K562 (cell line): ENCODE measurements around the gene B9D2. TPM values are rescaled to one million over a fixed set of nuclear protein-coding genes. Genes with fewer than 3 reads are reported as not detected.

Source experiments
- ELF1 ChIP-seq: fragments of 200-800 bp; sonication (Bioruptor generic); IDR thresholded peaks from 2 replicates; pipeline ENCODE4 v1.6.1; 2016; ENCODE audit warnings: missing genetic modification characterization, missing compliant biosample characterization
- NELFE ChIP-seq: IDR thresholded peaks from 2 replicates; pipeline ENCODE4 v1.6.1; 2011; ENCODE audit warnings: mild to moderate bottlenecking; ENCODE audit not compliant: insufficient read depth, insufficient read length
- PTTG1 ChIP-seq: fragments of 450-650 bp; IDR thresholded peaks from 2 replicates; pipeline ENCODE4 v1.6.1; 2016; ENCODE audit warnings: low read depth, mild to moderate bottlenecking, missing genetic modification characterization, missing compliant biosample characterization
- PYGO2 ChIP-seq: fragments of 450-650 bp; IDR thresholded peaks from 2 replicates; pipeline ENCODE4 v1.6.1; 2016; ENCODE audit warnings: mild to moderate bottlenecking, missing genetic modification characterization, moderate library complexity, missing compliant biosample characterization
- RNF2 ChIP-seq: sonication (generic); IDR thresholded peaks from 2 replicates; pipeline ENCODE4 v1.6.1; 2016
- SIN3A ChIP-seq, 2 experiments: fragments of 150-350 bp in 1 of 2; IDR thresholded peaks; 2 replicates each; pipeline ENCODE4 v1.6.1; 2011 to 2016; ENCODE audit warnings: borderline replicate concordance in 2 of 2, low read depth in 2 of 2, low read length in 2 of 2, mild to moderate bottlenecking in 2 of 2, moderate library complexity in 2 of 2; ENCODE audit not compliant: control insufficient read depth in 1 of 2
- SNIP1 ChIP-seq: fragments of 450-650 bp; IDR thresholded peaks from 2 replicates; pipeline ENCODE4 v1.7.1; 2017; ENCODE audit warnings: low read depth, mild to moderate bottlenecking
- ZBTB1 ChIP-seq: sonication (generic); formaldehyde crosslinking; IDR thresholded peaks from 2 replicates; pipeline ENCODE4 v1.8.1; 2023; ENCODE audit warnings: missing genetic modification reagents, low read depth, mild to moderate bottlenecking, borderline replicate concordance
- ZNF239 ChIP-seq: fragments of 250-450 bp; sonication (Bioruptor Pico); IDR thresholded peaks from 2 replicates; pipeline ENCODE4 v1.4.0; 2020; ENCODE audit warnings: mild to moderate bottlenecking
- polyA plus RNA-seq, 8 experiments: library from polyadenylated mRNA; depleted of rRNA in 4 of 8; stranded (reverse) in 5 of 8; unstranded in 3 of 8; fragments of >200 nt; fragmentation: Nextera tagmentation in 2 of 8; fragmentation: Illumina TruSeq in 1 of 8; extraction: Ambion mirVana in 2 of 8; extraction: Trizol in 1 of 8; gene quantifications; 2 replicates each; pipeline versions ENCODE4 v1.2.1 to v1.2.3, GENCODE V29; 2011 to 2014; ENCODE audit warnings: inconsistent platforms in 1 of 8, missing spikeins in 1 of 8
- total RNA-seq, 7 experiments: library from RNA; depleted of rRNA in 6 of 7; stranded (reverse); fragments of >200 nt in 6 of 7; fragmentation: Illumina TruSeq in 2 of 7; extraction: Trizol in 2 of 7; gene quantifications; 2 replicates each; pipeline versions ENCODE4 v1.2.1 to v1.2.3, GENCODE V29; 2011 to 2021; ENCODE audit warnings: low replicate concordance in 1 of 7
- TF ChIP-seq, protein P1 (sequence below), 2 experiments: fragments of 450-650 bp in 1 of 2; sonication (generic) in 1 of 2; formaldehyde crosslinking in 1 of 2; IDR thresholded peaks in 1 of 2; conservative IDR thresholded peaks in 1 of 2; 2 replicates each; pipeline versions ENCODE4 v1.6.1 to v1.8.1; 2016 to 2023; ENCODE audit warnings: mild to moderate bottlenecking in 2 of 2, moderate library complexity in 2 of 2, inconsistent platforms in 1 of 2, missing genetic modification reagents in 1 of 2
- TF ChIP-seq, protein P2 (sequence below): fragments of 250-450 bp; sonication (Bioruptor Pico); IDR thresholded peaks from 2 replicates; pipeline ENCODE4 v1.8.0; 2021; ENCODE audit warnings: mild to moderate bottlenecking, moderate library complexity

B9D2 gene
- total and polyA plus RNA-seq, 9 of the 15 experiments (the other 6 are each of a cell fraction or from before 2014, with no cell fraction given), result 0.83 to 6.9 (median 2.8) TPM

DNA sequence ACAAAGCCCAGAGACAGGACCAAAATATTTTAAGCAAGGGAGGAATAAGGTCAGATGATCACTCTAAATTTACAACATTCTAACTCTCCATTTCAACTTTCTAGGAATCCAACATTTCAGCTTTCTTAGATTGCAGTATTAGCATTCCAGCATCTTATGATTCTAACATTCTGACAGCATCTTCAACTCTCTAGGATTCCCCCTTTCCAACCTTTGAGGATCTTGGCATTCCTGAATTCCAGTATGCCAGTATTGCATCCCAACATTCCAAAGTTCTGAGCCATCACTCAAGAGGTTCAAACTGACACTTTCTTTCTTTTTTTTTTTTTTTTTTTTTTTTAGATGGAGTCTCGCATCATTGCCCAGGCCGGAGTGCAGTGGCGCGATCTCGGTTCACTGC is 24.0 kb downstream of the B9D2 start (continued):
- TF ChIP-seq, protein P1, sequence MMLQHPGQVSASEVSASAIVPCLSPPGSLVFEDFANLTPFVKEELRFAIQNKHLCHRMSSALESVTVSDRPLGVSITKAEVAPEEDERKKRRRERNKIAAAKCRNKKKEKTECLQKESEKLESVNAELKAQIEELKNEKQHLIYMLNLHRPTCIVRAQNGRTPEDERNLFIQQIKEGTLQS (IDR thresholded peaks at IDR 0.05), result no peak
- TF ChIP-seq, protein P1 (CRISPR knock-in tag; conservative IDR thresholded peaks at IDR 0.05), result no peak
- TF ChIP-seq, protein P2, sequence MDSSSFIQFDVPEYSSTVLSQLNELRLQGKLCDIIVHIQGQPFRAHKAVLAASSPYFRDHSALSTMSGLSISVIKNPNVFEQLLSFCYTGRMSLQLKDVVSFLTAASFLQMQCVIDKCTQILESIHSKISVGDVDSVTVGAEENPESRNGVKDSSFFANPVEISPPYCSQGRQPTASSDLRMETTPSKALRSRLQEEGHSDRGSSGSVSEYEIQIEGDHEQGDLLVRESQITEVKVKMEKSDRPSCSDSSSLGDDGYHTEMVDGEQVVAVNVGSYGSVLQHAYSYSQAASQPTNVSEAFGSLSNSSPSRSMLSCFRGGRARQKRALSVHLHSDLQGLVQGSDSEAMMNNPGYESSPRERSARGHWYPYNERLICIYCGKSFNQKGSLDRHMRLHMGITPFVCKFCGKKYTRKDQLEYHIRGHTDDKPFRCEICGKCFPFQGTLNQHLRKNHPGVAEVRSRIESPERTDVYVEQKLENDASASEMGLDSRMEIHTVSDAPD, result no peak
- TF ChIP-seq SNIP1 (no peak), PTTG1 (tag) (no peak), RNF2 (no peak), ELF1 (no peak), PYGO2 (tag) (no peak), ZNF239 (CRISPR knock-in tag) (no peak), NELFE (no peak), SIN3A (IDR thresholded peaks at IDR 0.05; ENCODE audit: borderline replicate concordance in 2 of 2, control insufficient read depth in 1 of 2, low read depth in 2 of 2, low read length in 2 of 2) (no peak), ZBTB1 (no peak)
